Esophagus squamous epithelium (tissue), 5 donors: ENCODE results near the gene CCDC194. TPM values are rescaled to one million over a fixed set of nuclear protein-coding genes. Genes with fewer than 3 reads are reported as not detected.
"Not testable (repeated sequence)": the region's sequence is repeated elsewhere in the genome, so short reads cannot be mapped to it uniquely, and the experiment has no call there.

Experiments used
- DNase-seq: peaks from one replicate; lab custom pipeline; 2025; lab: John Stamatoyannopoulos, UW
- H3K27ac ChIP-seq, 4 donors: fragments of 200-600 bp; sonication (generic); one replicate each; pipeline ENCODE4 v1.5.1; 2016 to 2019; ENCODE audit warnings: mild to moderate bottlenecking in 1 of 4
- H3K27me3 ChIP-seq, 4 donors: fragments of 200-600 bp; sonication (generic); 1 replicate in 3 of 4; 2 replicates in 1 of 4; pipeline versions ENCODE4 v1.5.1 to v1.6.0; 2017 to 2021; ENCODE audit warnings: antibody characterized with exemption in 1 of 4
- H3K36me3 ChIP-seq, 3 donors: fragments of 200-600 bp; sonication (generic); one replicate each; pipeline ENCODE4 v1.5.1; 2016 to 2019
- H3K4me1 ChIP-seq, 3 donors: fragments of 200-600 bp; sonication (generic); one replicate each; pipeline ENCODE4 v1.5.1; 2017 to 2019
- H3K4me3 ChIP-seq, 4 donors: fragments of 200-600 bp; sonication (generic); 1 replicate in 3 of 4; 2 replicates in 1 of 4; pipeline ENCODE4 v1.5.1; 2016 to 2019; ENCODE audit warnings: mild to moderate bottlenecking in 2 of 4, moderate library complexity in 1 of 4
- H3K9me3 ChIP-seq, 3 donors: fragments of 200-600 bp; sonication (generic); one replicate each; pipeline ENCODE4 v1.5.1; 2016 to 2019
- CTCF ChIP-seq, 6 experiments: fragments of 450-650 bp in 4 of 6; fragments of 200-600 bp in 2 of 6; sonication (generic) in 2 of 6; IDR thresholded peaks; one replicate each; pipeline ENCODE4 v1.5.1; 2016 to 2019; ENCODE audit warnings: antibody characterized with exemption in 6 of 6, mild to moderate bottlenecking in 4 of 6, moderate library complexity in 4 of 6
- POLR2A ChIP-seq, 4 donors: fragments of 450-650 bp; IDR thresholded peaks; one replicate each; pipeline ENCODE4 v1.6.1; 2017; ENCODE audit warnings: antibody characterized with exemption in 4 of 4, mild to moderate bottlenecking in 4 of 4, moderate library complexity in 3 of 4
- WGBS, 2 donors: methylation state at CpG; one replicate each; pipeline ENCODE4 v1.1.5; 2018; 5-methylcytosine and 5-hydroxymethylcytosine counted together
- intact Hi-C: fragments of 100-400 bp; cut with DNase I; formaldehyde crosslinking; loops from one replicate; pipeline ENCODE4 v1.15.0; 2022
- total RNA-seq, 4 donors: library from RNA; depleted of rRNA; stranded (reverse); fragments of >200 nt; gene quantifications; one replicate each; pipeline ENCODE4 v1.1.0, GENCODE V29; 2016
- donor health status: DM: yes; HTN: yes; CAD: no.

The CCDC194 gene
- total RNA-seq, 4 donors from 2014 or later = not detected

DNA sequence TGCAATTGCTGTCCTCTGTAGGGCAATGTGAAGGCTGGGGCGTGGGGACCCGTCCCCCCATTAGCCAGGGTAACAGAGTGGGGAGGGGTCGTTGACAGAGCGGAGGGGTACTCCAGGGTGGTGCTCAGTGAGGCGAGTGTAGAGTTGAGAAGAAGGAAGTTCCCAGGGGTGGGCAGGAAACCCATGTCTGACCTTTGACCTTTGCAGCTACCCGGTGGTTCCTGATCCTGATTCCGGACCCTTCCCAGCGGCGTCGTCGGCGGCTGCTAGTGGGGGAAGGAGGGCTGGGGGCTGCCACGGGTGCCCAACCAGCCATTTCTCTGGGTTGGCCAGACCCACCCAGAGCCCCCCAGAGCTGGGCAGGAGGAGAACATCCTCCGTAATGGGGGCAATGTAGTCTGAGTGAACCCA, 14.8 kb downstream of the CCDC194 start:
- H3K36me3 ChIP-seq = no peaks in the 10 kb centered on the region
- H3K27ac ChIP-seq = peak overlapping the region in 1 of 4 donors; percentile 19
- H3K27me3 ChIP-seq = peaks cover 0 to 15% (median 0%) of the 10 kb centered on the region in 4 donors
- no peak for TF ChIP-seq CTCF (IDR thresholded peaks at IDR 0.05)
- no peak for TF ChIP-seq POLR2A (IDR thresholded peaks at IDR 0.05)
- peaks cover 0 to 27% (median 8%) of the 10 kb centered on the region in 3 donors for H3K4me1 ChIP-seq
- DNase-seq = no peak
- intact Hi-C loops = no loop called here
- 28 to 36% methylated on average over 8 to 11 of the region's 14 CpGs for WGBS, 2 donors
- no peak overlapping the region for H3K4me3 ChIP-seq
- H3K9me3 ChIP-seq = no peaks in the 10 kb centered on the region

- H3K27me3 ChIP-seq = peaks cover 0 to 15% (median 0%) of the 10 kb centered on the region in 4 donors
- no peak for DNase-seq
- no peaks in the 10 kb centered on the region for H3K36me3 ChIP-seq
- 63 to 66% methylated on average over 7 to 12 of the region's 13 CpGs for WGBS, 2 donors
- peak overlapping the region in 2 of 4 donors; percentile 22 to 64 for H3K27ac ChIP-seq
- H3K9me3 ChIP-seq = no peaks in the 10 kb centered on the region
- TF ChIP-seq CTCF (IDR thresholded peaks at IDR 0.05) (no peak), POLR2A (IDR thresholded peaks at IDR 0.05) (no peak)
- no peak overlapping the region for H3K4me3 ChIP-seq
- peaks cover 0 to 20% (median 7%) of the 10 kb centered on the region in 3 donors for H3K4me1 ChIP-seq
- intact Hi-C loops = no loop called here
Observed at GRCh38 chr19:17378271-17378670, 15.7 kb downstream of the CCDC194 start.

DNA sequence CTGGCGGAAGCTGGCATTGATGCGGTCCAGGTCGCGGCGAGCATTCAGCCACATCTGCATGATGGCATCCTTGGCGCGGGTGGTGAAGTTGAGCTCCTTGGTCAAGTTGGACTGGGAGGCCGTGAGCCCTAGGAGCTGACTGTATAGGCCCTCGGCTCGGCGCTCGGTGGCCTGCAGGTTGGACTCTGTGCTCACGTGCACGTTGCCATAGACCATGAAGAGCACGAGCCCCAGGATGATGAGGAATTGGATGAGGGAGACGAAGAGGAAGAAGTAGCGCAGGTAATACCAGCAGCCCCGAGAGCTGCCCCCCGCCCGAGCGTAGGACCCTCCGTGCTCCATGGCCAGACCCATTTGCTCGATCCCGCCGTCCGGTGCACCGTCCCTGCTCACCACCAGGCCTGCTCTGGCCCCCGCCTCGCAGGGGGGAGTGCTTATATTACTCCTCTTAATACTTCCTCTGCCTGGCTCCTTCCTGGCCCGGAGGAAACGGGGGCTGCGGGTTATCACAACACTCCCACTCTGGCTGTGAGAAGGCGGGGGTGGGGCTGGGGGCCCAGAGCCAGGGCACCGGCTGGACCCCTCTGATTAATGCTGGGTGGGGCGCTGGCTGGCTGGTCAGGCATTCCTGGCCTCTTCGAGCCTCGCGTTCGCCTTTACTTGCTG, 16.9 kb downstream of the CCDC194 start, which contains the start of gene PLVAP:
Gene PLVAP, minus strand, starts transcription at position 408 of the 666 bp plus-strand sequence. Its CDS starts 54 bp downstream, at position 354.
- intact Hi-C loops = no loop called here
- Histone ChIP-seq H3K36me3 (no peaks in the 10 kb centered on the region), H3K27ac (peak within 1 kb of the TSS in 3 of 4 donors; percentile 20 to 74 (median 64)), H3K27me3 (peaks cover 0 to 15% (median 0%) of the 10 kb centered on the region in 4 donors), H3K9me3 (no peaks in the 10 kb centered on the region), H3K4me3 (peak within 1 kb of the TSS; percentile 7 to 54 (median 30)), H3K4me1 (peaks cover 0 to 9% (median 0%) of the 10 kb centered on the region in 3 donors)
- 40 to 43% methylated on average over 1 to 11 of the region's 39 CpGs for WGBS, 2 donors
- TF ChIP-seq POLR2A (IDR thresholded peaks at IDR 0.05) = no peak
- peak in 1 of 6 experiments; percentile 17 for TF ChIP-seq CTCF (IDR thresholded peaks at IDR 0.05)
- DNase-seq = no peak

DNA sequence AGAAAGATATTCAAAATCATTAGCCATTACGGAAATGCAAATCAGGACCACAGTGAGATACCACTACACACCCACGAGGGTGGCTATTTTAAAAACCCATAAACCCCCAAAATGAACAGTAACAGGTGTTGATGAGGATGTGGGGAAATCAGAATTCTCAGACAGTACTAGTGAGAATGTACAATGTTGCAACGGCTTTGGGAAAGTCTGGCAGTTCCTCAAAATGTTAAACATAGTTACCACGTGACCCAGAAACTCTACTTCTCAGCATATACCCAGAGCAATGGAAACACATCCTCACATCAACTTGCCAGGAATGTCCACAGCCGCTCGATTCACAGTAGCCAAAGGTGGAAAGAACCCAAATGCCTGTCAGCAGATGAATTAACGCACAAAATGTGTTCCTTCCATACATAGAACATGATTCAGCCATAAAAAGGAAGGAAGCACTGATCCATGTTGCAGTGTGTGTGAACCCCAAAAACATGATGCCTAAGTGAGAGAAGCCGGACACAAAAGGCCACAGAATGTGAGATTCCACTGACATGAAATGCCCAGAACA, 23.9 kb downstream of the CCDC194 start:
- DNase-seq = no peak
- Histone ChIP-seq H3K4me3 (no peak overlapping the region), H3K36me3 (no peaks in the 10 kb centered on the region), H3K27ac (peak overlapping the region in 2 of 4 donors; percentile 25 to 52), H3K9me3 (no peaks in the 10 kb centered on the region), H3K4me1 (peaks cover 0 to 14% (median 0%) of the 10 kb centered on the region in 3 donors), H3K27me3 (peaks cover 0 to 6% (median 0%) of the 10 kb centered on the region in 4 donors)
- no peak for TF ChIP-seq CTCF (IDR thresholded peaks at IDR 0.05)
- TF ChIP-seq POLR2A (IDR thresholded peaks at IDR 0.05) = no peak
- intact Hi-C loops = no loop called here
- 14 to 21% methylated on average over 8 of the region's 8 CpGs for WGBS, 2 donors

DNA sequence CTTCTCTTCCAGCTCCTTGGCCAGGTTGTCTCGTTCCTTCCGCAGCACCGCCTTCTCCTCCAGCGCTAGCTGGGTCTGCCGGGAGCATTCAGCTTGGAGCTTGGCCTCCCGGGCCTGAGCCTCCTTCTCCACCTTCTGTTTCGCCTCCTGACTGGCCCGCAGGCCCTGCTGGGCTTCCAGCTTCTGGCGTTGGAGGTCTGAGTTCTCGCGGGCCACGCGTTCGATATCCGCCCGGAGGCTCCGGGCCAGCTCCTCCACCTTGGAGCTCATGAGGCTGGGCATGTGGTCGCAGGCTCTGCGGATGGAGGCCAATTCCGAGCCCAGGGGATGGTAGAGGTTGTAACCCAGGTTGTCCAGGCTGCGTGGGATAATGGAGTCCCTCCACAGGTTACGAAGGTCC, 28.6 kb downstream of the CCDC194 start:
- Histone ChIP-seq H3K27ac (no peak overlapping the region), H3K27me3 (peaks cover 0 to 6% (median 0%) of the 10 kb centered on the region in 4 donors), H3K4me1 (peaks cover 0 to 12% (median 0%) of the 10 kb centered on the region in 3 donors), H3K36me3 (no peaks in the 10 kb centered on the region), H3K4me3 (no peak overlapping the region), H3K9me3 (no peaks in the 10 kb centered on the region)
- intact Hi-C loops = no loop called here
- TF ChIP-seq CTCF (IDR thresholded peaks at IDR 0.05) (no peak), POLR2A (IDR thresholded peaks at IDR 0.05) (no peak)
- no peak for DNase-seq
- WGBS, 2 donors = 90 to 97% methylated on average over 11 to 12 of the region's 22 CpGs

DNA sequence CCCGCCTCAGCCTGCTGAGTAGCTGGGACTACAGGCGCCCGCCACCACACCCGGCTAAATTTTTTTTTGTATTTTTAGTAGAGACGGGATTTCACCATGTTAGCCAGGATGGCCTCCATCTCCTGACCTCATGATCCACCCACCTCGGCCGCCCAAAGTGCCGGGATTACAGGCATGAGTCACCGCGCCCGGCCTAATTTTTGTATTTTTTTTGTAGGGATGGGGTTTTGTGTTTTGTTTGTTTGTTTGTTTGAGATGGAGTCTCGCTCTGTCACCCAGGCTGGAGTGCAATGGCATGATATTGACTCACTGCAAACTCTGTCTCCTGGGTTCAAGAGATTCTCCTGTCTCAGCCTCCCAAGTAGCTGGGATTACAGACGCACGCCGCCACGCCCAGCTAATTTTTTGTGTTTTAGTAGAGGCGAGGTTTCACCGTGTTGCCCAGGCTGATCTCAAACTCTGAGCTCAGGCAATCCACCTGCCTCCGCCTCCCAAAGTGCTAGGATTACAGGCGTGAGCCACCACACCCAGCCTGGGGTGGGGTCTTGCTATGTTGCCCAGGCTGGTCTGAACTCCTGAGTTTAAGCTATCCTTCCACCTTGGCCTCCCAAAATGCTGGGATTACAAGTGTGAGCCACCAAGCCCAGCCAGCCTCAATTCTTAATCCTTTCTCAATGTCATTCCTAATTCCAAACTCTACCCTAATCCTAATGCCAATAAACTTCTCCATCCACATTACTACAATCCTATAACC, 30.0 kb downstream of the CCDC194 start:
- H3K27ac ChIP-seq, H3K4me1 ChIP-seq, intact Hi-C loops, H3K27me3 ChIP-seq, H3K4me3 ChIP-seq, H3K9me3 ChIP-seq, DNase-seq, H3K36me3 ChIP-seq: not testable (repeated sequence)
- WGBS, 2 donors = 73 to 81% methylated on average over 16 to 20 of the region's 20 CpGs
